Omental fat pad (tissue), 4 donors: Measurements from ENCODE around the gene HBB. TPM values are rescaled to one million over a fixed set of nuclear protein-coding genes. Genes with fewer than 3 reads are reported as not detected.

ENCODE experiments used
- ATAC-seq: fragments of 150-250 bp; one replicate; pipeline ENCODE4 v1.9.1; 2016; ENCODE audit warnings: mild to moderate bottlenecking, moderate library complexity; ENCODE audit not compliant: low FRiP score
- DNase-seq: peaks from one replicate; pipeline ENCODE4 v3.0.0-alpha.2; 2019; ENCODE audit warnings: low spot score
- total RNA-seq, 4 donors: library from RNA; depleted of rRNA; stranded (reverse); fragments of >200 nt; gene quantifications; one replicate each; pipeline ENCODE4 v1.1.0, GENCODE V29; 2016
- TF ChIP-seq, protein P1 (sequence below), 3 donors: fragments of 450-650 bp; IDR thresholded peaks; one replicate each; pipeline ENCODE4 v1.5.1; 2016 to 2017; ENCODE audit warnings: antibody characterized with exemption in 3 of 3, mild to moderate bottlenecking in 3 of 3, moderate library complexity in 2 of 3

HBB gene
- total RNA-seq, 4 donors from 2014 or later = 160 to 1,928 (median 219) TPM

DNA sequence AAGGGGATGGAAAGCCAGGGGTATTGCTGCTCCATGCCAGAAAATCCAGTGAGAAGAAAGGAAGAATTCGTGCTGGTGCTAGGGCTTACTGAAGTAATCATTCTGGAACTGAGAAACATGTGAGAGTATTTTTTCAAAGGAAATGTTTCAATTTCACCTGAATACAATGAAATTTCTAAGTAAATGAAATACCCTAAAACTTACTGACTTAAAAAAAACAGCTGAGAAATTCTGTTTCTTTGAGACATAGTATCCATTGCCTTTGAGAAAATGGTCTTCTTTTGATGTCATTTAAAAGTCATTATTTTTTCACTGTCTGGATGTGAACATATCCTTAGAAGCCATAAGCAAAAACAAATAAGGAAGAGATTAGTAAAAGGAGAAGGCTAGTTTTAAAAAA lies 26.3 kb downstream of the HBB start, which contains the start of gene OR51V1:
Gene OR51V1, minus strand, starts transcription at position 101 of the 400 bp plus-strand sequence. Its CDS starts 0 bp downstream, at position 101.
- ATAC-seq (no peak), DNase-seq (no peak)
- TF ChIP-seq, protein P1, sequence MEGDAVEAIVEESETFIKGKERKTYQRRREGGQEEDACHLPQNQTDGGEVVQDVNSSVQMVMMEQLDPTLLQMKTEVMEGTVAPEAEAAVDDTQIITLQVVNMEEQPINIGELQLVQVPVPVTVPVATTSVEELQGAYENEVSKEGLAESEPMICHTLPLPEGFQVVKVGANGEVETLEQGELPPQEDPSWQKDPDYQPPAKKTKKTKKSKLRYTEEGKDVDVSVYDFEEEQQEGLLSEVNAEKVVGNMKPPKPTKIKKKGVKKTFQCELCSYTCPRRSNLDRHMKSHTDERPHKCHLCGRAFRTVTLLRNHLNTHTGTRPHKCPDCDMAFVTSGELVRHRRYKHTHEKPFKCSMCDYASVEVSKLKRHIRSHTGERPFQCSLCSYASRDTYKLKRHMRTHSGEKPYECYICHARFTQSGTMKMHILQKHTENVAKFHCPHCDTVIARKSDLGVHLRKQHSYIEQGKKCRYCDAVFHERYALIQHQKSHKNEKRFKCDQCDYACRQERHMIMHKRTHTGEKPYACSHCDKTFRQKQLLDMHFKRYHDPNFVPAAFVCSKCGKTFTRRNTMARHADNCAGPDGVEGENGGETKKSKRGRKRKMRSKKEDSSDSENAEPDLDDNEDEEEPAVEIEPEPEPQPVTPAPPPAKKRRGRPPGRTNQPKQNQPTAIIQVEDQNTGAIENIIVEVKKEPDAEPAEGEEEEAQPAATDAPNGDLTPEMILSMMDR (IDR thresholded peaks at IDR 0.05) = no peak

DNA sequence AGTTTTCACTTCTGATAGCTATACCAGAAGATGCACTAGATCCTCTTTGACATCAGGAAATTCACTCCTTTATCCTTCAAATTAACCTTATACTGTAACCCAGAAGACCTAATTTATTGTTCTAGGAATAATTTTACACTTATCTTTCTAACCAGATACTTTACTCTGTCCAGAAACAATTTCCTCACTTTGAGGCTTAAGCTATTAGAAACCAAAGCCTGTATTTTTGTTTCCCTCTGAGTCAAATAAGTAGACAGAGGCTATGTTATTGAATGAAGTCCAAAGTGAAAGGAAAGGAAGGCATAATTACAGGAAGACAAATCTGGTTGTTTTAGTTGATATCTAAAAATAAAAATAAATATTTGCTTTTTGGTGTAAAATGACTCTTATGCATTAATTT lies 28.6 kb downstream of the HBB start:
- ATAC-seq = no peak
- TF ChIP-seq, protein P1 (IDR thresholded peaks at IDR 0.05) = no peak
- no peak for DNase-seq

DNA sequence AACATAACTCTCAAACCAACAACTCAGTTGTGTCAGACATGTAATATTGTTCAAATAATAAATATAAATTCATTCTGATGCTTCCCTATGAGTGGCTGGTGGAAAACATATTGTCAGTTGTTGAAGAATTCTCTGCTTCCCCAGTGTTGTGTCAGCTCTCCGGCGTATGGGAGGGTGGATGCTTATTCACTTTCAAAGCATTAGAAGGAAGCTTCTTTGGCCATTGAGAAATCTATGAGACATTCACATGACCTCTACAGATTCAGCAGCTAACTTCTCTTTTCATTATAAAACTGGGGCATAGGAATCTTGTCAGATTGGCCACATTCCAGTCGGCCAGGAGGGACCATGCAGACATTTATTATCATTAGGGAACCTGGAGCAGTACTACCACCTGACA lies 29.3 kb downstream of the HBB start:
- ATAC-seq (no peak), DNase-seq (no peak)
- TF ChIP-seq, protein P1 (IDR thresholded peaks at IDR 0.05) = no peak

GRCh38 chr11:5196731-5197130 lies 30.1 kb downstream of the HBB start:
- ATAC-seq (no peak), DNase-seq (no peak)
- TF ChIP-seq, protein P1 (IDR thresholded peaks at IDR 0.05) = no peak

GRCh38 chr11:5196067-5196466 lies 30.8 kb downstream of the HBB start:
- TF ChIP-seq, protein P1 (IDR thresholded peaks at IDR 0.05) = no peak
- DNase-seq (no peak), ATAC-seq (no peak)

DNA sequence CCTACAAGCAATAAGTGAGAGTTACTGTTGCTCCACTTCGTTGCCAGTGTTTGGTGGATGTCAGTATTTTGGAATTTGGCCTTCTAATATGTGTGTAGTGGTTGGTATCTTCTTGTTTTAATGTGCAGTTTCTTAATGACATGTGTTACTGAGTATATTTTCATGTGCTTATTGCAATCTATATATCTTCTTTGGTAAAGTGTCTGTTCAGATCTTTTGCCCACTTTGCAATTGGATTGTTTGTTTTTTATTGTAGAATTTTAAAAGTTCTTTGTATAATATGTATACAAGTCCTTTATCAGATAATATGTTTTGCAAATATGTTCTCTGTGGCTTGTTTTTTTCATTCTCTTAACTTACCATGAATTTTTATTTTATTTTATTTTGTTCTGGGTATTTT lies 34.1 kb downstream of the HBB start:
- TF ChIP-seq, protein P1 (IDR thresholded peaks at IDR 0.05) = no peak
- DNase-seq = no peak
- ATAC-seq = no peak

DNA sequence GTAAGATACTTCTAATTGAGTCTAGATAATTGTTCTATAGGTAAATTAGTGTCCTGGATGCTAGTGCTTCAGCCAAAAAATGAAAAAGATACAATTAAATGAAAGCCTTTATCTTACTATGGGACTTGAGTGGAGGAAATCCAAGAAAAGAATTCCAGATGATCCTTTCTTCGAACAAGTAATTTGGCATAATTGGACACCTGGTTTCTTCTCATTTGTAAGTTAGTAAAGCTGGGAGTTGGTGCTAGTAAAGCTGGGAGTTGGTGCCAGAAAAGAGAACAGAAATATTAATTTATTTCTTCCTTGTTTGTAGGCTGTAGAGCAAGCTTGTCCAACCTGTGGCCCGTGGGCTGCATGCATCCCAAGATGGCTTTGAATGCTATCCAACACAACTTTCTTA lies 38.7 kb downstream of the HBB start:
- TF ChIP-seq, protein P1 (IDR thresholded peaks at IDR 0.05) = no peak
- no peak for DNase-seq
- no peak for ATAC-seq
